Epithelial cell of esophagus (primary cell): ENCODE measurements around the gene SPSB1.

ENCODE experiments used
- DNase-seq: peaks from one replicate; pipeline ENCODE4 v3.0.0; 2010; ENCODE audit warnings: low read depth
- H3K4me3 ChIP-seq: 2 replicates; pipeline ENCODE4 v1.5.1; 2011; ENCODE audit warnings: mild to moderate bottlenecking, low read length, control low read depth
- CTCF ChIP-seq: IDR thresholded peaks from 2 replicates; pipeline ENCODE4 v1.5.1; 2011; ENCODE audit warnings: low read depth, mild to moderate bottlenecking, low read length, control low read depth, inconsistent platforms; ENCODE audit not compliant: insufficient read depth; ENCODE audit errors: missing control alignments

SPSB1 gene

DNA sequence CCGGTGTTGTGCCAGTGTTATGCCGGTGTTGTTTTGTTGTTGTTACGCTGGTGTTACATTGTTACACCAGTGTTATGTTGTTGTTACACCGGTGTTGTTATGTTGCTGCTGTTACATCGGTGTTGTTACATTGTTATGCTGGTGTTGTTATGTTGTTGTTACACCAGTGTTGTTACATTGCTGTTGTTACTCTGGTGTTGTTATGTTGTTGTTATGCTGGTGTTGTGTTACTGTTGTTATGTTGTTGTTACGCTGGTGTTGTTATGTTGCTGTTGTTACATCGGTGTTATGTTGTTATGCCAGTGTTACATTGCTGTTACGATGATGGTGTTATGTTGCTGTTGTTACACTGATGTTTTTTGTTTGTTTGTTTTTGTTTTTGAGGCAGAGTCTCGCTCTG lies 34.1 kb upstream of the SPSB1 start:
- no peak overlapping the region for H3K4me3 ChIP-seq
- no peak for DNase-seq
- TF ChIP-seq CTCF, result no peak

GRCh38 chr1:9260059-9260766 lies 32.5 kb upstream of the SPSB1 start:
- no peak for DNase-seq
- TF ChIP-seq CTCF, result no peak
- no peak overlapping the region for H3K4me3 ChIP-seq

DNA sequence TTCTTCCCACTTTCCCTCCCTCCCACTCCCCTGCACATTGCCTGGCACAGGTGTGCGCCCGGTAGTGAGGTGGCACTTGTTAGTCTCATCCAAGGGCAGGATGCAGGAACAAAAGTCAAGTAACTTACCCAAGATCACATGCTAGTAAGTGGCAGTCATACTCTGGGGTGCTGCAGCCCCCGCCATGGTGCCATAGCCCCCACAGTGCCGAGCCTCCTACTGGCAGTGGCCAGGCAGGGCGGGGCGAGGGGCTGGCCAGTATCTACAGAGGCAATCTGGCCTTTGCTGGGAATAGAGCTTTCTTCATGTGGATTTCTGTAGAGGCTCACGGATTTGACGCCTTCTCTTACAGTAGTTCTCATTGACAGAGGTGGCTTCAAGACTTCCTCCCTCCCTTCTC lies 31.2 kb upstream of the SPSB1 start:
- no peak for DNase-seq
- no peak for TF ChIP-seq CTCF
- H3K4me3 ChIP-seq, result no peak overlapping the region

DNA sequence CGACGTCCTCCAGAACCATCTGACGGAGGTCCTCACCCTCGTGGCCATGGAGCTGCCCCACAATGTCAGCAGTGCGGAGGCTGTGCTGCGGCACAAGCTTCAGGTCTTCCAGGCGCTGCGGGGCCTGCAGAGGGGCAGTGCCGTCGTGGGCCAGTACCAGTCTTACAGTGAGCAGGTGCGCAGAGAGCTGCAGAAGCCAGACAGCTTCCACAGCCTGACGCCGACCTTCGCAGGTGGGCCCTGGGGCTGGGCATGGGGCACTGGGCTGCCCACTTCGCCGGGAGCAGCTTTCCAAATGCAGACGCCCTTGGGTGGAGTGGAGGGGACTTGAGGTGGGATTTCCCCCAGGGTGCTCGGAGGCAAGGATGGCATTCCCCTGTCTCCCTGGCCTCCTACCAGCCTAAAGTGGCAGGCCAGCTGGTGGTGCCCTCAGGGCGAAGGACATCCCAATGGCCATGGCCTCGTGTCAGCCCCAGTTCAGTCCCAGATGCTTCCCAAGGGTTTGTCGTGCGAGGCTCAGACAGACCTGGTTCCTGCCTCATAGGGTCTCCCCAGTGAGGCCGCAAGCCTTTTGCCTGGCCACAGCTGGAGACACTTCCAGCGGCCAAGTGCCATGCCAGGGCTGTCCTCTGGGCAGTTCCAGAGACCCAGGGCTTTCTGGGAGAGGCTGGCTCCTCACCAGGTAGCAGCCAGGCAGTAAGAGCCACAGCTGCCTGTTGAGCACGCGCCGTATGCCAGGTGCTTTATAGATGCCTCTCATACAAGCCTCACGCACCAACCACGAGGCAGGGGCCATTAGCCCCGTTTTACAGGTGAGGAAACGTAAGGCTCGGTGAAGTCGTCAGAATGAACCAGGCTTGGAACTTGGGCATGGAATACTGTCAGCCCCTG lies 30.4 kb upstream of the SPSB1 start:
- no peak for TF ChIP-seq CTCF
- no peak for DNase-seq
- no peak overlapping the region for H3K4me3 ChIP-seq

- no peak overlapping the region for H3K4me3 ChIP-seq
- no peak for TF ChIP-seq CTCF
- DNase-seq, result no peak
Measured at GRCh38 chr1:9263276-9263855, 29.3 kb upstream of the SPSB1 start.

DNA sequence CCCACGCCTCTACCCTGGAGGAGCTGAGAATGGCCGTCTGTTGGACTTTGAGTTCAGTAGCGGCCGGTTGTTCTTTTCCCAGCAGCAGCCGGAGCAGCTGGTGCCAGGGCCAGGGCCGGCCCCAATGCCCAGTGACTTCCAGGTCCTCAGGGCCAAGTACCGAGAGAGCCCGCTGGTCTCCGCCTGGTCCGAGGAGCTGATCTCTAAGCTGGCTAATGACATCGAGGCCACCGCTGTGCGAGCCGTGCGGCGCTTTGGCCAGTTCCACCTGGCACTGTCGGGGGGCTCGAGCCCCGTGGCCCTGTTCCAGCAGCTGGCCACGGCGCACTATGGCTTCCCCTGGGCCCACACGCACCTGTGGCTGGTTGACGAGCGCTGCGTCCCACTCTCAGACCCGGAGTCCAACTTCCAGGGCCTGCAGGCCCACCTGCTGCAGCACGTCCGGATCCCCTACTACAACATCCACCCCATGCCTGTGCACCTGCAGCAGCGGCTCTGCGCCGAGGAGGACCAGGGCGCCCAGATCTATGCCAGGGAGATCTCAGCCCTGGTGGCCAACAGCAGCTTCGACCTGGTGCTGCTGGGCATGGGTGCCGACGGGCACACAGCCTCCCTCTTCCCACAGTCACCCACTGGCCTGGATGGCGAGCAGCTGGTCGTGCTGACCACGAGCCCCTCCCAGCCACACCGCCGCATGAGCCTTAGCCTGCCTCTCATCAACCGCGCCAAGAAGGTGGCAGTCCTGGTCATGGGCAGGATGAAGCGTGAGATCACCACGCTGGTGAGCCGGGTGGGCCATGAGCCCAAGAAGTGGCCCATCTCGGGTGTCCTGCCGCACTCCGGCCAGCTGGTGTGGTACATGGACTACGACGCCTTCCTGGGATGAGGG lies 28.5 kb upstream of the SPSB1 start:
- no peak for DNase-seq
- TF ChIP-seq CTCF, result no peak
- no peak overlapping the region for H3K4me3 ChIP-seq
